Hindlimb muscle (tissue), 1 donor: ENCODE results near the gene TMEM123. TPM values are rescaled to one million over a fixed set of nuclear protein-coding genes. Genes with fewer than 3 reads are reported as not detected.
A peak's percentile ranks its signal among the peaks of the same experiment; 100 is the strongest.

ENCODE experiments used
- DNase-seq: peaks from one replicate; pipeline ENCODE4 v3.0.0-alpha.2; 2013
- polyA plus RNA-seq: library from polyadenylated mRNA; unstranded; fragments of 120-200 nt; gene quantifications from one replicate; pipeline ENCODE4 v1.2.1, GENCODE V29; 2013; ENCODE audit not compliant: insufficient read length

TMEM123 gene
- polyA plus RNA-seq, 1 donor: 138 TPM

DNA sequence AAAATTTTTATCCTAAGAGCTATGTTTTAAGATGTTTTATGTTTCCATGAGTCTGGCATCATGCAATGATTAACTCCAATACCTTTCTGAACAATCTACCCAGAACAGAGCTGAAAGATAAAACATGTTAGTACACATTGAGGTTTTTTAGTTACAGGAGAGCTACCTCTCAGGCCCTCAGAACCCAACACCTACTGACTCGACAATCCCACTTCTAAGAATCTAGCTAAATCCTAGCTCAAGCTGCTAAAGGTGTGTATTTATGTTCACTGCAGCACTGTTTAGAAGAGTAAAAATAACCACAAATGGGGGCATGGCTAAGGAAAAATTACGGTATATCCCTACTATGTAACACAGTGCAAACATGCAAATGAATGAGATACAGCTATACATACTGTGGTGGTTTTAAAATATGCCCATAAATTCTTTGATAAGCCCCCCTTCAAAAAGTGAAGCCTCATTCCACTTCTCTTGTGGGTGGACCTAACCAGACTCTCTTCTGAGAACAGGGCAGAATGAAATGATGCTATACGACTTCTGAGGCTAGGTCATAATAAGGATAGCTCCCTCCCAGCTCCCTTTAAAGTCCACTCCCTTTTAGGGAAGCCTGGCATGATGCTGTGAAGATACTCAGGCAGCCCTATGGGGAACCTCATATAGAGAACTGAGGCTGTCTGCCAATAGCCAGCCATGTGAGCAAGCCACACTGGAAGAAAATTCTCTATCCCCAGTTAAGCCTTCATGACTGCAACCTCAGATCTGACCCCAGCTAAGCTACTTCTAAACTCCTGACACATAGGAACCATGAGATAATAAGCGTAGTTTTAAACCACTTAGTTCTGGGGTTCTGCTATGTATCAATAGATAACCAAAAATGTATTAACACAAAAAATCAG lies 29.5 kb downstream of the TMEM123 start:
- DNase-seq: no peak

DNA sequence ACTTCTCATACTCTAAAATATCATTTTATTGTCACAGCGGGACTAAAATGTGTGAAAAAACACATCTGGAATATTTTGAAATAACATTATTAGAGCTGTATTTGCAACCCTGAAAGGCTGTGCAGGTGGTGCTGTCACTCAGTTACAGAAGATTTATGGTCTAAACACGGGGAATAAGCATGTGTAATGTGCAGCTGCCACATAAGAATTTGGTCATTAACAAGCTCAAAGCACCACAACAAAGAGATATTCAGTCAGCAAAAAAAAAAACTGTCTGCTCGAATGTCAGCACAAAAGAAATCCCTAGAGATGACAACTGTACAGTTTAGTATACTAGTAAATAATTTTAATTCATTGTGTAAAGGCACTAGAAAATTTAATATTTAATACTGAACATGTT lies 31.3 kb downstream of the TMEM123 start:
- DNase-seq: peak; percentile 36

DNA sequence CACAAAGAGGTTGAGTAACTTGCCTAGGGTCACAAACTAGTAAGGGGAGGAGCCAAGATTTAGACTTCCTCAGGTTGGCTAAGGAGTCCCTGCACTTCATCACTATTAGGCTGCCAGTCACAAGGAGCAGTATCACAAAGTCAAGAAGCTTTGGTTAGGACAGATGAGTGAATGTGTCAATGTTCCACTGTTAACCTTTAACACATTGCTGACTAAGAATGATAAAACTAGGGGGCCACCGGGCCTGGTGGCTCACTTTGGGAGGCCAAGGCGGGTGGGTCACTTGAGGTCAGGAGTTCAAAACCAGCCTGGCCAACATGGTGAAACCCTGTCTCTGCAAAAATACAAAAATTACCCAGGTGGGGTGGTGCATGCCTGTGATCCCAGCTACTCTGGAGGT lies 32.0 kb downstream of the TMEM123 start:
- no peak for DNase-seq

DNA sequence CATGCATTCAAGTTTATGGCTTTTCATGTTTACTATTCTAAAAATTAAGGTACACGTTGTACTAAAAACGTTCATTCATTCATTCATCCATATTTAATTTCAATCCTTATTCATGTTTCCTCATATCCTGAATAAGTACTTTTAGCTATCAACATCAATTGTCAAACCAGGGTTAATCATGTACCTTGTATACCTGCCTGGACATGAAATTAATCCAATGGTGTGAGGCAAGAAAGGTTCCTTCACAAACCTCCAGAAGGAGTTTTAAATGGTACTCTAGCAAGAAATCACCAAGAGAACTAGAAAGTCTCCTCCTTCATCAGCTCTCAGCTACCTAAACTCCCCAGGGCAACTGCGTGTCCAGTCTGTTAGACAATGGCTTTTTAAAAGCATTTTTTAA lies 33.4 kb downstream of the TMEM123 start:
- DNase-seq: no peak

DNA sequence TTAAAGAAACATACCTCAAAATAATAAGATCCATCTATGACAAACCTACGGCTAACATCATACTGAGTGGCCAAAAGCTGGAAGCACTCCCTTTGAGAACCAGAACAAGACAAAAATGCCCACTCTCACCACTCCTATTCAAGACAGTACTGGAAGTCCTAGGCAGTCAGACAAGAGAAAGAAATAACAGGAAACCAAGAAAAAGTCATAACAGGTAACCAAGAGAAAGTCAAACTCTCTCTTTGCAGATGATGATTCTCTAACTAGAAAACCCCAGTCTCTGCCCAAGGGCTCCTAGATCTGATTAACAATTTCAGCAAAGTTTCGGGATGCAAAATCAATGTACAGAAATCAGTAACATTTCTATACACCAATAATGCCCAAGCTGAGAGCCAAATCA lies 35.6 kb downstream of the TMEM123 start:
- no peak for DNase-seq

DNA sequence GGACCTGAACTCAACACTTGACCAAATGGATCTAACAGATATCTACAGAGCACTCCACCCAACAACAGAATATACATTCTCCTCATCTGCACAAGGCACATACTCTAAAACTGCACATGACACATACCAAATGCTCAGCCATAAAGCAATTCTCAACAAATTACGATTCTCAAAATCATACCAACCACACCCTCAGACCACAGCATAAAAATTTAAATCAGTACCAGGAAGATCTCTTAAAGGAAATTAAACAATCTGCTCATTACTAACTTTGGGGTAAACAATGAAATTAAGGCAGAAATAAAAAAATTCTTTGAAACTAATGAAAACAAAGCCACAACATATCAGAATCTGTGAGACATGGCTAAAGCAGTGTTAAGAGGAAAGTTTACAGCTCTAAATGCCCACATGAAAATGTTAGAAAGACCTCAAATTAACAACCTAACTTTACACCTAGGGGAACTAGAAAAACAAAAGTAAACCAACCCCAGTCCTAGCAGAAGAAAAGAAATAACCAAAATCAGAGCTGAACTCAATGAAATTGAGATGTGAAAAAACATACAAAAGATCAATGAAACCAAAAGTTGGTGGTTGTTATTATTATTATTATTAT lies 37.2 kb downstream of the TMEM123 start:
- DNase-seq: no peak

DNA sequence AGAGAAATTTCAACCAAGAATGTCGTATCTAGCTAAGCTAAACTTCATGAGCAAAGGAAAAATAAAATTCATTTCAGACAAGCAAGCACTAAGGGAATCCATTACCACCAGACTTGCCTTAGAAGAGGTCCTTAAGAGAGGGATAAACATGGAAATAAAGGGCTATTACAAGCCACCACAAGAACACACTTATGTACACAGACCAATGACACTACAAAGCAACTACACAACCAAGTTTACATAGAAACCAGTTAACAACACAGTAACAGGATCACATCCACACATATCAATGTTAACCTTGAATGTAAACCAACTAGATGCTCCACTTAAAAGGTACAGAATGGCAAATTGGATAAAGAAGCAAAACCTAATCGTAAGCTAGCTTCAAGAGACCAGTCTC lies 38.0 kb downstream of the TMEM123 start:
- DNase-seq: no peak

DNA sequence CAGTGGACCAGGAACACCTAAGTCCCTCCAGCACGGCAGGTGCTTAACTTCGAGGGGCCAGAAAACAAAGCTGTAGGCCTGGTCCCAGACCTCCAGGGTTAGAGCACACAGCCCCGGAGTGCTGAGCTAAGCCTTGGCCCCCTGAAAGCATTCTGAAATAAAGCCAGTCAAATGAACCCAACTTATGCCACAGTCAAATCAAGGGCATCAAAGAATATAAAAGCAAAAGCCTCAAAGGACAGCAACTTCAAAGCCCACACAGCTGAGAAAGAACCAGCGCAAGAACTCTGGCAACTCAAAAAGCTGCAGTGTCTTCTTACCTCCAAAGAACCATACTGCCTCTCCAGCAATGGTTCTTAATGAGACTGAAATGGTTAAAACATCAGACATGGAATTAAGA lies 39.1 kb downstream of the TMEM123 start:
- DNase-seq: no peak

DNA sequence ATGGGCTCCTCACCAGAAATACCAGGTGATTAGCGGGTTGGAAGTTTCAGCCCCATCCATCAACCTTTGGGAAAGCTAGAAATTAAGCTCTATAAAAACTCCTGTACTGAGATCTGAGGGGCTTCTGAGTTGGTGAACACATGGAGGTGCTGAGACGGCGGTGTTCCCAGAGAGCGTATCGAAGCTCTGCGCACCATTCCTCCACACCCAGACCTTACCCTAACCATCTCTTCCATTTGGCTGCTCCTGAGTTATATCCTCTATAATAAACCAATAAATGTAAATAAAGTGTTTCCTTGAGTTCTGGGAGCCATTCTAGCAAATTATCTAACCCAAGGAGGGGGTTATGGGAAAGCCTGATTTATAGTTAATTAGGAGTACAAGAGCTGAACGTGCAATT lies 41.4 kb downstream of the TMEM123 start:
- no peak for DNase-seq

DNA sequence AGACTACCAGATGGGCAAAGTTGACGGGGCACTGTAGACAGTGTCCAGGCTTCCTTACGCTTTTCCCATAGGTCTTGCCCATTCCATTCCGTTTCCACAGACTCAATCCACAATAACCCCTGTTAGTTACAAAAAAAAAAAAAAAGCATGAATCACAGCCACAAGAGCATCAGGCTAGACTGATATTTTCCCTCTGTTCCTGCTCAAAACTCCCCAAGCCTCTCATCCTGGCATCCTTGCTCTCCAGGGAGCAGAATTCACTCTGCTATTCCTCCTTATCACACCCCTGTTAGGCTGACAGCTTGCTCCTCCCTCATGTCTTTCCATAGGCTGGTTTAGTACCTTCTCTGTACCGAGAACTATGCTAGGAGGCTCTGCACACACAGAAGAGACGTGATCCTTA lies 42.2 kb downstream of the TMEM123 start:
- no peak for DNase-seq

DNA sequence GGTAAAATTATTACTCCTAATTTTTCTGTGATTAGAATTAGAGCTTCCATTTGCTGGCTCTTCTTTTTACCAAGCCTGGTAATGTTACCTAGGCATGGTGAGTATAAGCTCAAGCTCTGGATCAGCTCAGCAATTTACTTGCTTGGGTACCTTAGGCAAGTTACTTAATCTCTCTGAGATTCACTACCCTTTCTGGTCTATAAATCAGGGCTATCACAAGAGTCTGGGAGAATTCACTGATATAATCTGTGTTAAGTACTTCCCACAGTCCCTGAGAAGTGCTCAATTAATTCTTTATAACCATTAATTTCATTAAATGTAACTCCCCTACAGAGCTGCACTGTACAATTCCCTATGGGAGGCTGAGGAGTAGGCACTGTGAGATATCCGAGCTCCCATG lies 44.2 kb downstream of the TMEM123 start:
- DNase-seq: no peak

DNA sequence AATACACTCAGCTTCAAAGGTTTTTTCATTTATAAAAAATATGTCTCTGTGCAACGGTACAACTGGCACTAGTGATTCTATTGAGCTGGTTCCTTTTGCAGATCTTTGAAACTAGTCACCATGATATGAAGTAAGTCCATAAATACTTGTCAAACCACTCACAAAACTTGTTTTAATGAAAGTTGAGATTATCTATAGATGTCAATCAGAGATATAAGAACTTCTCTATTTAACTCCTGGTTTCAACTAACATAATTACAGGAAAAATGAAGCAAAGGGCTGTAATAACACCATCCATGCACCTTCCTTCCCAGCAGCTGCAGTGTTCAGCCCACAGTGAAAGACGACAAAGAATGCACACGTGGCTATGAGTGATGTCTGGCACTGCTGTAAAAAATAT lies 44.7 kb downstream of the TMEM123 start:
- no peak for DNase-seq

DNA sequence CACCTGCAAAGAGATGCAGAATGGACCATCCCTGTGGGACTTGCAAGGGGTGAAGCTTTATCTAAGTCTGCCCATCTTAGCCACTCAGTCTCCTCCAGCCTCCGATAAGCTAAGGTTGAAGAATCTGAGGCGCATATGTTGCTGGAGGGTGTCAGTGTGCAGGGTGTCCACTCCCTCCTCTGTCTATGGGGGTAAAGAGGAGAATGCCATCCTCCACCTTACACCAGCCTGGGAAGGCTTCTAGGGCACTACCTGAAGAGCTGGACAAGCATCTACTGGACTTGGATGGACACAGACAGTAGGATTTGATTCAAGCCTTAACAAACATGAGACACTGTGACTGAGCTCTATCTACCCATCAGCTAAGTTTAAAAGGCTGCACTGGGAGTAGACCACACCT lies 46.5 kb downstream of the TMEM123 start:
- no peak for DNase-seq

DNA sequence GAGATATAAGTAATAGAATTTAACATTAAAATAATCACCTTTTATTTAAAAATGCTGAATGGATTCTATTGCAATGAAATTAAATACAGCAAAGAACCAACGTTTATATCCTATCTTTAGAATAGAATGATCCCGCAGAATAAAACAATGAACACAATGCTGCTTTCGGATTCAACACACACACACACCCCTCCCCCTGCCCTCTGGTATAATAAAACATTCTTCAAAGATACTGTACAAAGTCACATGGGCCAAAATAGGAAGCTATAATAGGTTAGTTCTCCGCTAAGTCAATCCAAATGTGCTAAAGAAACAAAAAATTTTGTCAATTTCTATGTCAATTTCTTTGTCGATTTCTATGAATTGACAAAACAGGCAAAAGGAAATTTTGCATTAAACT lies 47.1 kb downstream of the TMEM123 start:
- no peak for DNase-seq

DNA sequence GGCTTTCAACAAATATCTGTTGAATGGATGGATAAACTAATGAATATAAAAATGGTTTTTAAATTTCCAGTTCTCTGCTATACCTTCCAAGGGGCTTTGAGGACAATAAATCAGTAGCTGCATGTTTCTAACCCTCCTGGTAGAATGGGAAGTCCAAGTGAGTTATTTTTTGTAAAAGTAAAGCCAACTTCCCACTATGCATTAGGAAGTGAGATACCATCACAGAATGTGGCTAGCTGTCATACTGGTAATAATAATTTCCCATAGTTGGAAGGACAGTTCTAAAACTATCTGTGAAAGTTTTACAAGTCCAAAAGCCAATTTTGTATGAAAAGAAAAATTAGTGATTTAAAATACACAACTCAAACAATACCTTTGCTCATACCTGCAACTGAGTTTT lies 50.0 kb downstream of the TMEM123 start:
- no peak for DNase-seq

DNA sequence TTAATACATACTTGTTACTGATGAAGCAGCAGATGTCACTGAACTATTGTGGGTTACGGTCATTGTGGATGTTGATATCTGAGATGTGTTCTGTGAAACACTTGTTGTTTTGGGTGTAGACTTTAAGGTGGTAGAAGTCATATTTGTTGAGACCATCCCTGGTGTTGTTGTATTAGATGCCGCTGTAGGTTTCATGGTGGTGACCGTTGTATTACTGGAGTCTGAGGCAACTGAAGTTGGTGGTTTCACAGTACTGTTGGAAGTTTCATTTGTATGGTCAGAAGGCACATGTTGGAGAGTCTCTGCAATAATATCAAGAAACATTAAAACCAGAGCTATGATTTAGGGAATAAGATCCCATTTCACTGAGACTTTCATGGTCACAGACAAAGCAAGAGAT lies 50.7 kb downstream of the TMEM123 start:
- DNase-seq: no peak

DNA sequence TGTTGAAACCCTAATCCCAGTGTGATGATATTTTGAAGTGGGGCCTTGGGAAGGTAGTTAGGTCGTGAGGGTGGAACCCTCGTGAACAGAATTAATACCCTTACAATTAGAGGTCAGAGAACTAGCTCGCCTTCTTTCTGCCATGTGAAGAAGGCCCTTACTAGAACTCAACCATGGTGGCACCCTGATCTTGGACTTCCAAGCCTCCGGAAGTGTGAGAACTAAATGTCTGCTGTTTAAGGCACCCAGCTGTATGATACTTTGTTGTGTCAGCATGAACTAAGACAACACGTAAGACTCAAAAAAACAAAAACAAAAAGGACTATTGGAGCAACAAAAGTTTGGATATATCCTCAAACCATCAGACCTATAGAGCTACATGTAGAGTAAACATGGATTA lies 52.0 kb downstream of the TMEM123 start:
- no peak for DNase-seq

DNA sequence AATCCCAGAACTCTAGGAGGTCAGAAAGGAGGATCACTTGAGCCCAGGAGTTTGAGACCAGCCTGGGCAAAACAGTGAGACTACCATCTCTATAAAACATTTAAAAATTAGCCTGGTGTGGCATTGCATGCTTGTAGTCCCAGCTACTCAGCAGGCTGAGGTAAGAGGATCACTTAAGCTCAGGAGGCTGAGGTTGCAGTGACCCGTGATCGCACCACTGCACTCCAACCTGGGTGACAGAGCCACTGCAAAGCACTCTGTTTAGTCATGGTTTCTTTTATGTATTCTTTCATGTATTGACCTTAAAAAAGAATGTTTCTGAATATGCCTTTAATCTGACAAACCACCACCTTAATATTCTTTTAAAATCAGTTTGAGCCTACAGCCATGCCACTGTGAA lies 53.4 kb downstream of the TMEM123 start:
- no peak for DNase-seq

DNA sequence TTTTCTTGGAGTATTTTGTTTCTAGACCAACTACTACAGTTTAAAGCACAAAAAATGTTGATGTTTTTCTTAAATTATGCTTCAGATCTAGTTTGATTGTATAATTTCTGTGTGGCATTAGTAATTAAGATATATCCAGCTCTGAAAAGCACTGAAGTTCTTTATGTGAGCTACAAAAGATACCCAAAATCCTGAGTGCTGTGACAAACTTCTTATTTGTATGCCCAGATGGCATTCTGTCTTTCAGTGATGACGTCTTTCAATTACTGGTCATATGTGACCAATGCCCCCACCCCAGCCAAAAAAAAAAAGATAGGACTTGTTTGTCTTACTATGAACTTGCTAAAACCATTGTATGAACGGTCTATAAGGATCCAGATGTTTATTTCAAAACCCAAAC lies 54.3 kb downstream of the TMEM123 start:
- no peak for DNase-seq

DNA sequence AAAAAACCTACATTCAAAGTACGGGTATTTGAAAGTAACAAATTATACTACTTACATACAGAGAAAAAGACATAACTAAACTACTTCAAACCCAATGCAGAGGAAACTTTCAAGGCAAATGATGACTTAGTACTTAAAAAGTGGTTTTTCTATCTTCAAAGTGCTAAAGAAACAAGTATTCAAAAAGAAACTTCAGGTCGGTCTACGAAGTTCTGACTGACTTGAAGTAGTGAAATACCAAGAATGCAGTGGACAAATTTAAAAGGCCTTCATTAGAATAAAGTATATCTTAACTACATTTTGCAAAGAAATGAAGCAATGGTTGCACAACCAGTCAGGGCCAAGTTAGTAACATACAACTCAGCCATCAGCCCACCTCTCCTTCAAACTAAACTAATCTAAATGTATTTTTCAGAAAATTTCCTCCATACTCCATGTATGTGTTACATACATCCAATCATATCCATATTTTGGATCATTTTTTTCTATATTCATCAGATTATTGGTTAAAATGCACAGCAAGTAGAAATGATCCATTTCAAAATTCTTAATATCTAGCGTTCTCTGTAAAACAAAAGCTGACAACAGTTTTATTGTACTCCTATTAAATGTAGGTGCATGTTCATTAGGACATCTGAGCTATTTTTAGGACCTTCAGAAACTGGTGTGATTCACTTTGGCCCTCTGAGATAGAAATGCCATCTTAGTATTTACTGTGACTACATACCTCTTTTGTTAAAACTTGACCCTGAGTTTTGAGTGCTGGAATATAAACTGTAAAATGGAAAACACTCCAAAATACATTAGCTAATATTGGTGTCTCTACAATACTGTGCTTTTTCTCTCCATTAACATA lies 55.6 kb downstream of the TMEM123 start:
- no peak for DNase-seq

DNA sequence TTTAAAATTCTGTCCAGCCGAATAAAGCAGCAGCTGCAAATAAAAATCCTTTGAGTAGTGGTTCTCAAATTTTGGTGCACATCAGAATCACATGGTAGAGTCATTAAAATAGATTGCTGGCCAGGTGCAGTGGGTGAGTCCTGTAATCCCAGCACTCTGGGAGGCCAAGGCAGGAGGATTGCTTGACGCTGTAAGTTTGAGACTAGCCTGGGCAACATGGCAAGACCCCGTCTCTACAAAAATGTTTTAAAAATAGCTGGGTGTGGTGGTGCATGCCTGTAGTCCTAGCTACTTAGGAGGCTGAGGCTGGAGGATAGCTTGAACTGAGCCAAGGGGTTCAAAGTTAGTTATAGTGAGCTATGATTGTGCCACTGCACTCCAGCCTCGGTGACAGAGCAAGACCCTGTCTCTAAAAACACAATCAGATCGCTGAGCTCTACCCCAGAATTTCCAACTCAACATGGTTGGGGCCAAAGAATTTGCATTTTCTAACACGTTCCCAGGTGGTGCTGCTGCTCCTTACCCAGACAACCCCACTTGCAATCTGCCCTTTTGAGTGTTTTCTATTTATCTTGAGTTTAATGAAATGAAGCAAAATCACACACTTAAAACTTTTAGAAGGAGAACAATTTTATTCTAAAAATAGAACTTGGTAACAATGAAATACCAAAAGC lies 56.7 kb downstream of the TMEM123 start:
- DNase-seq: no peak

DNA sequence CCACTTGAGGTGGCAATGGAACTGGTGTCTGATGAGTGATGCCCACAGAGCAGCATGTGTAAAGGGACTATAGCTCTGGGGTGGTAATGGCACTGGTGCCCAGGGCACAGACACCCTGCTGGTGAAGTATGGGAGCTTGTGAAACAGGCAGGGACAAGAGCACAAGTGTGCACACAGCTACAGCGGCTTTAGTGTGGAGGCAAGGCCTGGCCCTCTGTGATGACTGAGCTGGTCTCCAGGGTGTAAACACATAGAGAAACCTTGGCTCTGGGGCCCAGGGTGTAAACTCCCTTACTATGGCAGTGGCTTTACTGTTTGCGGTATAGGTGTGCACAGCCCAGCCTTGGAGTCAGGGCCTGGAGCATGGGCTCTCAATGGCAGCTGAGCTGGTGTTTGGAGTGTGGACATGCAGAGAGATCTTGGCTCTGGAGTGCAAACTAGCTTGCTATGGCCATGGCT lies 59.3 kb downstream of the TMEM123 start:
- DNase-seq: no peak
